ENCODE data around the gene AADAC.
"Not testable (repeated sequence)": the region's sequence is repeated elsewhere in the genome, so short reads cannot be mapped to it uniquely, and the experiment has no call there.

The AADAC gene

DNA sequence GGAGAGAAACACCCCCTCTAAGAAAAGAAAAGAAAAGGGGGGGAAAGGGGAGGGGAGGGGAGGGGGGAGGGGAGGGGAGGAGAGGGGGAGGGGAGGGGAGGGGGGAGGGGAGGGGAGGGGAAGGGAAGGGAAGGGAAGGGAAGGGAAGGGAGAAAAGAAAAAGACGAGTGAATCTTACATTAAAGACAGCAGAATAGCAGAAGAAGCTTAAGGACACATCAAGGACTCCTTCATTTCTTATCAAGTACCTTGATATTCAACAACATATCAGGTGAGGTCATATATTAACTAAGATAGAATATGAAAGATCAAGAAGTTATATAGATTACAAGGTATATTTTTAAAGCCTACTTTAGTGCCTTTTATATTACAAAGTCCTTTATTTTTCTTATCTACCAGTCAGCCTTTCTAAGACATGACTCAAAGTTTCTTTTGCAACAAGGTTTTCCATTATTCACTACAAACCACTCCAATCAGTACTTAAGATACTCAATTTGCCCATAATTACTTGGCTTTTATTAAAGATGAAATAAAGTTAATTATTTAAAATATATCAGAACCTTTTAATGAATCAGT is 17.7 kb upstream of the AADAC start:
- DNase-seq (ENCODE audit: low read depth): no peak

DNA sequence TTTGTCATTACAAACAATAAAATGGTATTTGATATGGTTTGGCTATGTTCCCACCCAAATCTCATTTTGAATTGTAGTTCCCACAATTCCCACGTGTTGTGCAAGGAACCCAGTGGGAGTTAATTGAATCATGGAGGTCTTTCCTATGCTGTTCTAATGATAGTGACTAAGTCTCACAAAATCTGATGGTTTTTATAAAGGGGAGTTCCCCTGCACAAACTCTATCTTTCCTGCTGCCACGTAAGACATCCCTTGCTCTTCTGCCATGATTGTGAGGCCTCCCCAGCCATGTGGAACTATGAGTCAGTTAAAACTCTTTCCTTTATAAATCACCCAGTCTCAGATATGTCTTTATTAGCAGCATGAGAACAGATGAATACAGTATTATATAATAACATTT is 15.4 kb upstream of the AADAC start:
- DNase-seq (ENCODE audit: low read depth): no peak

DNA sequence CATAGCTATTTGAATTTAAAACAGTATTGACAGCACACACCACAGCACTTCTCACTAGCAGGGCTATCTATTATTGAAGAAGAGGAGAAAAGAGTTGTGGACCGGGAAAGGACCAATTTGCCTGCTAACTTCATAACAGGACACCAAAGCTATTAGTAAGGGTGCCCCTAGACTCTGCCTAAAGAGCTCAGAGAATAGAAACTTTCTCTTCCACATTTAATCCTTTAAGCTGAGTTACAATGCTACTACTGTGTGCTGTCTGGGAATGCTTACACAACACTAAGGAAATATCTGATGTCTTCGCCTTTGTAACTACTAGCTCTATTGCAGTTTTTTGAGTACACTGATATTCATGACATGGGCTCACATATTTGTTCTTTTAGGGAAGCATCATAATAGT is 13.5 kb upstream of the AADAC start:
- DNase-seq (ENCODE audit: low read depth): no peak

- DNase-seq (ENCODE audit: low read depth): no peak
Measured at GRCh38 chr3:151804267-151804666, 9.6 kb upstream of the AADAC start.

DNA sequence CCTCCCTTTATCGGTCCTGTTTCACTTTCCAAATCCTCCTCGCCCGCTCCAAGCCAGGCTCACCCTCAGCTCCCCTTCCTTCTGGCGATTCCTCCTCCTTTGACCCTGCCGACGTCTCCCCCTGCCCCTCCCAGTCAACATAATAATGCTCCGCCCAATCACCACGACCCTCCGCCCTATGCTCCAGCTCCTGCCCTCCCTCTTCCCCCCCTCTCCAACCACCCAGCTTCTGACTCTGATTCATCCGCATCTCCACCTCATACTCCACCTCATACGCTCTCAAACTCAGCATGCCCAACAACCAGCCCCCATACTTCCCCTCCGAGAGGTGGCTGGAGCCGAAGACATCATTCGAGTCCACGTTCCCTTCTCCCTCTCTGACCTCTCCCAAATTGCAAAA is 7.1 kb upstream of the AADAC start:
- DNase-seq (ENCODE audit: low read depth): no peak

DNA sequence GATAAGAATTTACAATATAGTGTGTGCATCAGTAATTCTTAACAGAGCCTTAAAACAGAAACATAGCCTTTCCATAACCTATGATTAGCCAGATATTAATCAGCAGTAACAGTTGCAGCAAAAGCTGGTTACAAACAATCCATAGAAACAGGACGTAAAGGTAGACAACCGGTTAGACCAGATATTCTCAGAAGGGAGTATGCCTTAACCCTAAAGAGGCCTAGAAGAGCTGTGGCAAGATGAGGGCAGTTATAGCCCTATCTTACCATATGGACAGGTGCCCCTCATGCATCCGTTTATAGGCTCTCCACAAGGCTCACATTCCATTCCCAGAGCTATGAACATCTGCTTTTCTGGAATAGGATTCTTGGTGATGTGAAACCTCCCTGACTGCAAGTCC is 5.0 kb upstream of the AADAC start:
- not testable (repeated sequence) for DNase-seq (ENCODE audit: low read depth)

- no peak for DNase-seq (ENCODE audit: low read depth)
Measured at GRCh38 chr3:151811474-151811873, 2.4 kb upstream of the AADAC start.

GRCh38 chr3:151814588-151814987 is 672 bp downstream of the AADAC start:
- DNase-seq (ENCODE audit: low read depth): no peak

- DNase-seq (ENCODE audit: low read depth): no peak
Measured at GRCh38 chr3:151816091-151816604, 2.2 kb downstream of the AADAC start.

- DNase-seq (ENCODE audit: low read depth): no peak
Measured at GRCh38 chr3:151817473-151817872, 3.6 kb downstream of the AADAC start.

DNA sequence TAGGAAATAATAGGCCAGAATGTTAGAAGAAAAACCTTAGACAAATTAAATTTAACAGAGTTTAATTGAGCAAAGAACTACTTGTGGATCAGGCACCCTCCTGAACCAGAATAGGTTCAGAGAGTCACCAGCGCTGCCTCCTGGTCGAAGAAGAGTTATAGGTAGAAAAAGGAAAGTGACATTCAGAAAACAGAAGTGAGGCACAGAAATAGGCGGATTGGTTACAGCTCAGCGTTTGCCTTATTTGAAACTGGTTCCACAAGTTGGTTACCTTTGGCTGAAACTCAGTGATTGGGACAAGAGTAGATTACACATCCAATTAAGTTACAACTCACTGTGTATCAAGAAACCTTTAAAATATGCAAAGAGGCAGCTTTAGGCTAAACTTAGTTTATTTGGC is 4.4 kb downstream of the AADAC start:
- DNase-seq (ENCODE audit: low read depth): no peak

- DNase-seq (ENCODE audit: low read depth): no peak
Measured at GRCh38 chr3:151819910-151820309, 6.0 kb downstream of the AADAC start.

- no peak for DNase-seq (ENCODE audit: low read depth)
Measured at GRCh38 chr3:151827816-151828215, 13.9 kb downstream of the AADAC start.

- DNase-seq (ENCODE audit: low read depth): no peak
Measured at GRCh38 chr3:151835751-151836525, 22.0 kb downstream of the AADAC start.

GRCh38 chr3:151837057-151837456 is 23.1 kb downstream of the AADAC start:
- DNase-seq (ENCODE audit: low read depth): no peak

DNA sequence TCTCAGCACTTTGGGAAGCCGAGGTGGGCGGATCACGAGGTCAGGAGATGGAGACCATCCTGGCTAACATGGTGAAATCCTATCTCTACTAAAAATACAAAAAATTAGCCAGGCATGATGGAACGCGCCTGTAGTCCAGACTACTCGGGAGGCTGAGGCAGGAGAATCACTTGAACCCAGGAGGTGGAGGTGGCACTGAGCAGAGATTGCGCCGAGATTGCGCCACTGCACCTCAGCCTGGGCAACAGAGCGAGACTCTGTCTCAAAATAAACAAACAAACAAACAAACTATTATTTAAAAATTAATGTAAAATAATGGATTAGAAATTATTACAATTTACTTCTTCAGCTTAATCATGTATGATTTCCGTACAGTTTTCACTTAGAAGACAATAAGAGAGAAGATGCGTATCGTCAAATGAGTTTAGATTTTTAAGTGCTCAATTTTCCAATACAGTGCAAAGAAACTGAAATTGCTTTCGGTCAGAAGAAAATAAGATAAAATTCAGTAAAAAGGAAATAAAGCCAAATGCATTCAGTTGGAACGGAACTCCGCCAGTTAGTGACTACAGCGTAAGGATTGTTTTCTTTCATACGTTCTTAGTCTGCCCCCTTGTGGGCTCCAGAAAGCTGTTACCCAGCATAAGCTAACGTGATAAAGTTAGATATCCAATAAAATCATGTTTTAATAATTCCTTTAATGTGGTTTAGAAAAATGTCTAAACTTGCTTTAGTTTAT is 24.8 kb downstream of the AADAC start:
- DNase-seq (ENCODE audit: low read depth): no peak

GRCh38 chr3:151839313-151839631 is 25.4 kb downstream of the AADAC start:
- DNase-seq (ENCODE audit: low read depth): no peak

DNA sequence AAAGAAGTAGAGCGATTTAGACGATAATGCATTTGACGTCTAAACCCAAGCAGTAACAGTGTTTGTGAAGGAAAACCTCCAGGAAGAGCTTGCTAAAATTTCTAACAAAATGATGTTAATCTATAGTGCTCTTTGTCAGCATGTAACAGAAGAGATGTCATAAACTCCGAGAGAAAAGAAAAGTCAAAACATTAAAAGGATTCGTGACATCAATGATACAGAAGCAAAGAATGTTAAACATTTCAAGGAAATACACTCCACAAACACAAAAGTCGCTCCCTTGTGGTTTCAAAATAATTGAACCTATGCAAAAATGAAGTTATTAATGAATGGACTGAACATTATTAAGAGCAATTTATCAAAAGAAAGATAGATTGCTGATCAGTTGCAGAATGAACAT is 27.9 kb downstream of the AADAC start:
- DNase-seq (ENCODE audit: low read depth): no peak

GRCh38 chr3:151843275-151843674 is 29.4 kb downstream of the AADAC start:
- no peak for DNase-seq (ENCODE audit: low read depth)

GRCh38 chr3:151845306-151845905 is 31.5 kb downstream of the AADAC start:
- DNase-seq (ENCODE audit: low read depth): no peak

- not testable (repeated sequence) for DNase-seq (ENCODE audit: low read depth)
Measured at GRCh38 chr3:151850065-151850464, 36.1 kb downstream of the AADAC start.

DNA sequence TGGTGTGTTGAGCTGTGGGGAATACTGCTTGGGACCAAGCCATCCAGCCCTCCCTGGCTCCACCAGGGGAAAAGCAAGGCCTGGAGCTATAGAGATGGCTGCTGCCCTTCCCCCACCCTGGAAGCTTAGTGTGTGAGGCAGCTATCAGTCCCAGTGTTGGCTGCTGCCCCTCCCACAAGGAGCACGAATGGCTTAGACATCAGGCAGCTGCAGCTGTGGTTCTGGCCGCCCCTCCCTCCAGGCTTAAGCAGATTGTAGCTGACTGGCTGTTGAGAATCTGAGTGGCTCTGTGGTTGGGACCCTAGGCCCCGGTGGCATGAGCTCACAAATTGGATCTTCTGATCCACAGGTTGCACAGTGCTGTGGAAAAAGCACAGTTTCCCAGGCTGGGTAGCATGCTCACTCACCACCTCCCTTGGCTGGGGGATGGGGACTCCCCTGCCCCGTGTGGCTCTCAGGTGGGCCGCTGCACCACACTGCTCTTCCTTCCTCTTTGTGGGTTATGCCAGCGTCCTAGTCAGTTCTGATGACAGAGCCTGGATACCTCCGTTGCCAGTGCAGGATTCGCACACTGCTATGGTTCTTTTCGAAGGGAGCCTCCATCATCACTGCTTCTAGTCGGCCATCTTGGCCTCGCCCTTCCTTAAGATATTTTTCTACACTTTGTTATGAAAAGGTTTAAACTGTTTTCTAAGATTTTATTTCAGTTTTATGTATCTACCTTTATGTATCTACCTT is 38.3 kb downstream of the AADAC start:
- DNase-seq (ENCODE audit: low read depth): no peak

All from stimulated activated CD8-positive, alpha-beta memory T cell treated with anti-CD3 and anti-CD28 coated beads, Interleukin-7, amount 100 ng/mL, for 24 hours (primary cell).